NCI-H446 treated with DMSO at 0.1 percent for 48 hours (cell line): ENCODE results near the gene TACC2.
A peak's percentile ranks its signal among the peaks of the same experiment; 100 is the strongest.

ENCODE experiments used
- DNase-seq: peaks from one replicate; lab custom pipeline; 2025; lab: John Stamatoyannopoulos, UW

Gene TACC2

GRCh38 chr10:122277526-122278136 lies 288.7 kb downstream of the TACC2 start:
- no peak for DNase-seq

DNA sequence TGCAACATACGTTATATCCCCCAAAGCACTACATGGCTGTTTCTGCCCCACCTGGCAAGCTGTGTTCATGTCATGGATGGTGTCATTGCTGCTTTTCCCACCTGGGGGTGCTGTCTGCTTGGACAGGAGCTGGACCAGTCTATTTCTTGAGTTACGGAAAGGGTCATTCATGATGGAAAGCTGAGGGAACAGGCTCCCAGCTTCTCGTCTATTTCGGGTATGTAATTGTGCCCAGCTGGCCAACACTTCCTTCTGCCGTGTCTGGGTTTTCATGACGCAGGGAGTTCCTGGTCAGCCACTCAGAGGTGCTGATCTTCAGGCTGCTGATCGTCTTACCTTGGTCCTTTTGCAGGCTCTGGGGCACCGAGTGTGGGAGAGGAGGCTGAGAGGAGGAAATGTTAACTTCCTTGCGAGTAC lies 290.8 kb downstream of the TACC2 start:
- peak; percentile 1 for DNase-seq

GRCh38 chr10:122280156-122280555 lies 291.2 kb downstream of the TACC2 start:
- no peak for DNase-seq

- no peak for DNase-seq
Observed at GRCh38 chr10:122281018-122281626, 292.2 kb downstream of the TACC2 start.

DNA sequence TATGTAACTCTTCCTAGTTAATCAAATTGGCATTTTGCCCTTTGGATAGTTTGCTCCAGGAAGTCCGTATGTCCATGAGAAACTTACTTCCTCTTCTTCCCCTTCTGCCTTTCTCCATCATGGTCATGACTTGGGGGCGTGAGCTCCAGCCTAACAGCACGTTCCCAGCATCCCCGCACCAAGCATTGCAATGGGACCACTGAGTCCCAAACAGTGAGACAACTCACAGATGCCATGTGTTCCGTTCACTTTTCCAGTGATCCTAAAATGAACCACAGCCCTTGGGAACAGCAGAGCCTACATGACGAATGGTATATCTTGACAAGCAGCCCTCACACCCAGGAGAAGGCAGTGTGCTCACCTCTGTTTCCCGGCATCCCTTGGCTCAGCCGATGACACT lies 292.8 kb downstream of the TACC2 start:
- DNase-seq = no peak

DNA sequence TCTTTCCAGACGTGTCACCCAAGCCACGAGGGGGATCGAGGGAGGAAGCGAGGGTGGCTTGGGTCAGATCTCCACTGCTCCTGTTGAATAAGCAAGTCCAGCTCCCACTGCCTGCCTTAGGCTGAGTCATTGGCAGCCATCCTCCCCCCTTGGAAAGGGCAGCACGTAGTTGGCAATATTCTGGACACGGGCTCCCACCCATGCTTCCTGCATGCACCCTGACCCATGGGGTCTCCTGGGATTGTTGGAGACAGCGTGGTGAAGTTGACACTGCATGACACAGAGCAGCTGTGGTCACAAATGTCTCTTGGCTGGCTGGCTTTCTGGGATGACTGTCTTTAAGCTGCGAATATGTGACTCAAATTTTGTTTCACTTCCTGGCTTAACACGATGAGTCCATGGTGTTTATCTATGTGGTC lies 293.3 kb downstream of the TACC2 start:
- DNase-seq = no peak

DNA sequence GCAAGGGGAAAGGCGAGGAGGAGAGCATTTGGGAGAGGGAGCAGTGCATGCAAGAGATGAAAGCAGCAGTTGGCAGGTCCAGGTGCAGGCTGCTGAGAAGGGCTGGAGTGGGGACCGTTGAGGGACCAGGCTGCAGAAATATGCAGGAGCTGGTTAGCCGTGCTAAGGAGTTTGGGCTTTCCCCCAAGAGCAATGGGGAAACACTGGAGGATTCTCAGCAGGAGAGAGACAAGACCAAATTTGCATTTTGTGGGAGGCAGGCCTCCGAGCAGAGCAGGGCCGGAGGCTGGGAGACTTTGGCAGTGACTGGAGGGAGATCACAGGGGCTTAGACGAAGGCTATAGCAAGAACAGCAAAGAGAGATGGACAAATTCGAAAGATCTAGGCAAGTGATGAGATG lies 293.9 kb downstream of the TACC2 start:
- DNase-seq = no peak

- no peak for DNase-seq
Observed at GRCh38 chr10:122285506-122286444, 296.8 kb downstream of the TACC2 start.

DNA sequence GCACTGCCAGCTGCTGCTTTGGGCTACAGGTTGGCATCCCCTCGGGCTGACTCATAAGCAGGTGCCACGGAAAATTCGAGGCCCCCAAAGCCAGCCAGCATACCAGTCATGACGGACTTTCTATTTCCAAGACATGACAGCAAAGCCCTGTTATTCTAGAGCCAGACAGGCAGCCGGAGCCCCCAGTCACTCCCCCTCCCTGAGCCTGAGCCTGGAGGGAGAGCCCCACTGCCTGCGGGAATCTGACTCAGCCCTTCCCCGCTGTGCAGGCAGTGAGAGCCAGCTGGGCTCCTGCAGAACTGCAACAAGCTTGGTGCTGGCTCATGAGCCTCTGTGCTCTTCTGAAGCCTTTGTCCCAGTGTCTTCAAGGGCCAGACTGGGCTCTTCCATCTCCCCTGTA lies 297.9 kb downstream of the TACC2 start:
- peak; percentile 54 for DNase-seq

GRCh38 chr10:122287570-122287969 lies 298.6 kb downstream of the TACC2 start:
- DNase-seq = no peak

- no peak for DNase-seq
Observed at GRCh38 chr10:122288262-122288661, 299.3 kb downstream of the TACC2 start.

DNA sequence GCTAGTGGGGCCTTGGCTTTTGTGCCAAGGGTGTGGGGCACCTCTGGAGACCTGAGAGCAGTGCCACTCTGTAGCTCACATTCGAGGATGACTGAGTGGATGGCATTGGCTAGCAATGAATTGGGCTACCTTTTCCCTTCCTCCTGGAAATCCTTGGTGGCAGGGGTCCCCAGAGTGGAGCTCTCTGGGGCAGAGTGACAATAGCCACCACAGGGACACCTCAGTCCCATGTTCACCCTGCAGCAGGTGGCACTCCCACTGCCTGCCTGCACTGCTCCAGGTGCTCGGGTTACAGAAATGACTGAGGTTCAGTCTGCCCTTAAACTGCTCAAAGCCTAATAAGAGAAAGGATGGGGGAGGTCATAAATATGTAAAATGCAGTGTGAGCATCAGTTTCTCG lies 300.0 kb downstream of the TACC2 start:
- DNase-seq = no peak

- no peak for DNase-seq
Observed at GRCh38 chr10:122290334-122290733, 301.4 kb downstream of the TACC2 start.

GRCh38 chr10:122290833-122291532 lies 302.0 kb downstream of the TACC2 start:
- no peak for DNase-seq

- DNase-seq = no peak
Observed at GRCh38 chr10:122291739-122292138, 302.8 kb downstream of the TACC2 start.

GRCh38 chr10:122292376-122292775 lies 303.4 kb downstream of the TACC2 start:
- no peak for DNase-seq

DNA sequence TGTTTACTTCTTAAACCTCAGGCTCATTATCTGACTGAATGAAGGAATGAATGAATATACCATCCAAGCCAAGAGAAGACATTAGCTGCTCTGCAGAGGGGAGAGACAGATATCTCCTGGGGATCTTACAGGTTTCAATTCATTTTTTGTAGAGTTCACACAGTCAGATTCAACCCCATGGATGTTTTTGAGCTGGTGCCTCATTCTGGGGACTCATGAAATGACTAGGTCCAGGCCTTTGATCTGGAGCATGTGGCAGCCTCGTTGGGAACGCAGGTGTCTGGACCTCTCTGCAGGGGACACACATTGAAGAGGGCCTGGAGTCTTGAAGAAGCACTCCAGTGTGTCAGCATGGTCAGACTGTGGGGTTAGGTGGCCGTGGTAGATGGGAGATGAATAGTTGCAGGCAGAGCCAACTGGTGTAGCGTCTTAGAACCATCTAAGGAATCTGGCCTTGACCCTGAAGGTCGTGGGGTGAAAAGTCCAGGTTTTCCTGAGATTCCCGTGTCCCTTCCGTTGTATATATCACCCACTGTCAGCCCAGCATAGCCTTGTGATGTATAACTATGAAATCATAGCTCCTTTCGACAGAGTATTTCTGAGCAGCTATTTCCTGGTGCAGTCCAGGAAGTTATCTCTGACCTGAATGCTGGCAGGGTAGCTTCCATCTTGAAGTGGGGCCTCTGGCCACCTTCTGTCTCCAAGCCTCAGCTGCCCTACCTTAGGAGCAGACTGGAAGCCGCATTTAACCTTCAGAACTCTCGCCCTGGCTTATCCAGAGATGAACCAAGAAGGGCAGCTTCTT lies 304.4 kb downstream of the TACC2 start:
- no peak for DNase-seq

DNA sequence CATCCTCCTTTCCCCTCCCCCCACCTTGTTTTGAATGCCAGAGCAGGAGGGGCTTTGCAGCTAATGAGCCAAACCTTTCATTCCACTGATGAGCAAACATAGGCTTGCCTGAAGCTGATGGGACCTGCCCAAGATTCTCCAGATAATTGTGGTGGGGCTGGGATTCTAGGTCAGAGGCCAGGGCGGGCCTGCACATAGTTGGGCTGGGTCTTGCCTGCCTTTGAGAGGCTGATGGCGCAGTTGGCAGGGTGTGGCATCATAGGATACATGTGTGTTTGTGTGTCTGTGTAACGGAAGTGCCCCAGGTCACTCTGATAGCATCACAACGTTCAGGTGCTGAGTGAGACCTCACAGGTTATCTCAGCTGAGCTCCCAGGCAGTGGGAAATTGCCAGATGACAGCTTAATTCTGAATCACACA lies 305.0 kb downstream of the TACC2 start:
- DNase-seq = no peak

DNA sequence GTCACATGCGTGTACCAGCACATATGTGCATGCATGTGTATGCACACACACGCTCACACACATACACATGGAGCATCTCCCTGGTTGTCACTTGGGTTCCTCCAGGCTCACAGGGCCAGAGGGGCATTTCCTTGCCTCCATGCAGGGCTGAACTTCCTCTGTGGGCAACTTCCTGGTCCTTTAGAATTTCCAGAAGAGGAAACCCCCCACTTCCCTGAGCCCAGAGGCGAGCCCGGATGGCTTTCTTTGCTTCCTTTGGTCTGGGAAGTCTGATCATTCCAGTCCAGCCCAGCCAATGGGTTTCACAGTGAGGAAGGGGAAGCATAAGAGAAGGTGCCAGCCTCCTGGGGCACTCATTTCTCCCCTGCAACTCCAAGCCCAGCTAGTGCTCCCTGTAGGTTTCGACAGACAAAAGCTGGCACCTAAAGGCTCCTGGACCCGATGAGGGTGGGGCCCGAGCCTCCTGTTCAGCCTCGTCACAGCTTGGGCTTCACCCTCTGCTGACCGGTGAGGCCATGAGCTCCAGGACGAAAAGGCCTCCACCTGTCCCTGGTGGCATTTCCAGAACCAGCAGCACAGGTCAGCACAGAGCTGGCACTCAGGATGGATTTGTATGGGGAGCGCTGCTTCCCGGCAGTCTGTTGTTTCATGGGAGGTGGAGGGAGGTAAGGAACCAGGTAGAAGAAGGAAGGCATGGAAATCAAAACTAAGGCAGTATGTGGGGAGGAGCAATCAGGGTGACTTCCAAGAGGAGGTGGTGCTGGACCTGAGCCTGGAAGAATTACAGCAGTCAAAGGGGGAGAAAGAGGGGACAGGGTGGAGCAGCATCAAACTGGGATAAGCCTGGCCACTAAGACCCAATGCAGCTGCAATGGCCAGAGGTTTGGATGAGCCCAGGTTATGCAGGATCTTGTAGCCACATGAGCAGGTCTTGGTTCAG lies 305.8 kb downstream of the TACC2 start:
- no peak for DNase-seq

DNA sequence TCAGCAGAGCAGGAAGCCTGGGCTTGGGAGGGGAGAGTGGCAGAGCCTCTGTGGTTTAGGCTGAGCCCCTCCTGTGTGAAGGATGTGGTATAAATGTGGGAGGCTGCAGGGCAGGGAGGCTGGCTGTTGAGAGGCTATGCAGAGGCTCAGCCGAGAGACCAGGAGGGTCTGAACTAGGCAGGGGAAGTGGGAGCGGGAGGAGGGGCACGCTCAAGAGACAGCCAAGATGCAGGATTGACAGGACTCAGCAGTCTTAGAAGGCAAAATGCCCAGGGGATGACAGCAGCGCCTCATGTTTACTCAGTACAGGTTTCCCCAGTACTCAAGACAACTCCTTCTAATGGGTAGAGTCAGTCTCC lies 306.5 kb downstream of the TACC2 start:
- DNase-seq = no peak
